Measurements from ENCODE around the gene GNPNAT1. TPM values are rescaled to one million over a fixed set of nuclear protein-coding genes. Genes with fewer than 3 reads are reported as not detected.

The GNPNAT1 gene
- total and polyA plus RNA-seq, 2 experiments from 2014 or later = 44.4 to 68.7 TPM

DNA sequence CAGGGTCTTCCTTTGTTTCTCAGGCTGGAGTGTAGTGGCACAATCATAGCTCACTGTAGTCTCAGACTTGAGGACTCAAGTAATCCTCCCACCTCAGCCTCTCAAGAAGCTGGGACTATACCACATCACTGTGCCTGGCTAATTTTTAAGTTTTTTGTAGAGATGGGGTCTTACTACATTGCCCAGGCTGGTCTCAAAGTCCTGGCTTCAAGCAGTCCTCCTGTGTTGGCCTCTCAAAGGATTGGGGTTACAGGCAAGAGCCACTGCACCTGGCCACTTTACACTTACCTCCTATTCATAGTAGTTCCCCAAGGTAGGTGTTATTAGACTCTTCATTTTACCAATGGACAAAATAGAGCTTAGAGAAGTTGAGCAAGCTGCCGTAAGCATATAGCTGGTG lies 32.3 kb downstream of the GNPNAT1 start (continued):
- TF ChIP-seq, protein P1, sequence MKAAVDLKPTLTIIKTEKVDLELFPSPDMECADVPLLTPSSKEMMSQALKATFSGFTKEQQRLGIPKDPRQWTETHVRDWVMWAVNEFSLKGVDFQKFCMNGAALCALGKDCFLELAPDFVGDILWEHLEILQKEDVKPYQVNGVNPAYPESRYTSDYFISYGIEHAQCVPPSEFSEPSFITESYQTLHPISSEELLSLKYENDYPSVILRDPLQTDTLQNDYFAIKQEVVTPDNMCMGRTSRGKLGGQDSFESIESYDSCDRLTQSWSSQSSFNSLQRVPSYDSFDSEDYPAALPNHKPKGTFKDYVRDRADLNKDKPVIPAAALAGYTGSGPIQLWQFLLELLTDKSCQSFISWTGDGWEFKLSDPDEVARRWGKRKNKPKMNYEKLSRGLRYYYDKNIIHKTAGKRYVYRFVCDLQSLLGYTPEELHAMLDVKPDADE (IDR thresholded peaks at IDR 0.05) = no peak

DNA sequence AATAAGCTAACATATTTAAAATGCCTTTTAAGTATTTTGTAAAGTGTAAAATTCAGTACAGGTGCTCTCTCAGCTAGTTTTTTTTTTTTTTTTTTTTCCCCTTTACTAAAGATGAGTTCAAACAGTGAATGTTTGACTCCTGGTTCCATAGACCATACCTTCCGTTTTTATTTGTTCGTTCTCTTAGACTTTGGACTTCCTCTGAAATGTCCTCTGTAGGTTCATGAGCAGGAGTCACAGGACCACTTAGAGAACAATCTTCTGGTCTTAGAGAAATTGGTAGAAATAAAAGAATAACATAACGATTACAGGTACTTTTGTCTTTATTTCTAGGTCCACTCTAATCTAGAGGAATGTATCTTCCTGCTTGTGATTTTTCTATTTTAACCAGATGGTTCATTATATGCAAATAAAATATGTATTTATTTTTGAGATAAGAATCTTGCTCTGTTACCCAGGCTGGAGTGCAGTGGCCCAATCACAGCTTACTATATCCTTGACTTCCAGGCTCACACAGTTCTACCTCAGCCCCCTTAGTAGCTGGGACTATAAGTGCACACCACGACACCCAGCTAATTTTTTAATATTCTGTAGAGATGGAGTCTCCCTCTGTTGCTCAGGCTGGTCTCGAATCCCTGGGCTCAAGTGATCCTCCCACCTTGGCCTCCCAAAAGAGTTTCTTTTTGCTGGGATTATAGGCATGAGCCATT lies 35.6 kb downstream of the GNPNAT1 start:
- Histone ChIP-seq H4K20me1 (replicated peaks; ENCODE audit: insufficient read depth) (no peaks in the 10 kb centered on the region), H3K4me1 (ENCODE audit: insufficient read depth) (no peaks in the 10 kb centered on the region), H3F3A (replicated peaks; ENCODE audit: low read depth) (no peaks in the 10 kb centered on the region), H3K4me3 (no peak overlapping the region), H3K27ac (ENCODE audit: low read depth) (0 out of 2 replicates have a peak overlapping the region, but pooled peaks have one; percentile 20), H3K79me2 (replicated peaks; ENCODE audit: insufficient read depth) (no peaks in the 10 kb centered on the region), H3K27me3 (ENCODE audit: insufficient read depth) (no peaks in the 10 kb centered on the region), H3K4me2 (no peak overlapping the region), H3K36me3 (ENCODE audit: insufficient read depth) (peaks cover 13% of the 10 kb centered on the region), H3K9me2 (ENCODE audit: insufficient read depth) (no peaks in the 10 kb centered on the region), H2AFZ (no peak overlapping the region)
- no peak overlapping the region for H3K4me3 Mint-ChIP-seq
- no peak overlapping the region for H3K27ac Mint-ChIP-seq
- no peak for DNase-seq (ENCODE audit: low spot score)
- no peaks in the 10 kb centered on the region for H3K4me1 Mint-ChIP-seq
- no peak for ATAC-seq
- H3K27me3 Mint-ChIP-seq (ENCODE audit: insufficient read depth, low read depth, poor library complexity) = peaks cover 2% of the 10 kb centered on the region
- H3K9me3 Mint-ChIP-seq = no peaks in the 10 kb centered on the region
- H3K36me3 Mint-ChIP-seq (ENCODE audit: low read depth) = peaks cover 27% of the 10 kb centered on the region; the same call in 2 of the 3 replicates
- TF ChIP-seq JUNB (IDR thresholded peaks at IDR 0.05; ENCODE audit: unreplicated experiment) (no peak), CREB1 (CRISPR knock-in tag; IDR thresholded peaks at IDR 0.05; ENCODE audit: low read depth) (no peak), EZH2phosphoT487 (IDR thresholded peaks at IDR 0.05; ENCODE audit: unreplicated experiment) (no peak), EZH2 (IDR thresholded peaks at IDR 0.05; ENCODE audit: low read depth, unreplicated experiment) (no peak), NANOG (IDR thresholded peaks at IDR 0.05; ENCODE audit: borderline replicate concordance) (no peak), ZNF114 (CRISPR knock-in tag; IDR thresholded peaks at IDR 0.05) (no peak)
- TF ChIP-seq, protein P2, sequence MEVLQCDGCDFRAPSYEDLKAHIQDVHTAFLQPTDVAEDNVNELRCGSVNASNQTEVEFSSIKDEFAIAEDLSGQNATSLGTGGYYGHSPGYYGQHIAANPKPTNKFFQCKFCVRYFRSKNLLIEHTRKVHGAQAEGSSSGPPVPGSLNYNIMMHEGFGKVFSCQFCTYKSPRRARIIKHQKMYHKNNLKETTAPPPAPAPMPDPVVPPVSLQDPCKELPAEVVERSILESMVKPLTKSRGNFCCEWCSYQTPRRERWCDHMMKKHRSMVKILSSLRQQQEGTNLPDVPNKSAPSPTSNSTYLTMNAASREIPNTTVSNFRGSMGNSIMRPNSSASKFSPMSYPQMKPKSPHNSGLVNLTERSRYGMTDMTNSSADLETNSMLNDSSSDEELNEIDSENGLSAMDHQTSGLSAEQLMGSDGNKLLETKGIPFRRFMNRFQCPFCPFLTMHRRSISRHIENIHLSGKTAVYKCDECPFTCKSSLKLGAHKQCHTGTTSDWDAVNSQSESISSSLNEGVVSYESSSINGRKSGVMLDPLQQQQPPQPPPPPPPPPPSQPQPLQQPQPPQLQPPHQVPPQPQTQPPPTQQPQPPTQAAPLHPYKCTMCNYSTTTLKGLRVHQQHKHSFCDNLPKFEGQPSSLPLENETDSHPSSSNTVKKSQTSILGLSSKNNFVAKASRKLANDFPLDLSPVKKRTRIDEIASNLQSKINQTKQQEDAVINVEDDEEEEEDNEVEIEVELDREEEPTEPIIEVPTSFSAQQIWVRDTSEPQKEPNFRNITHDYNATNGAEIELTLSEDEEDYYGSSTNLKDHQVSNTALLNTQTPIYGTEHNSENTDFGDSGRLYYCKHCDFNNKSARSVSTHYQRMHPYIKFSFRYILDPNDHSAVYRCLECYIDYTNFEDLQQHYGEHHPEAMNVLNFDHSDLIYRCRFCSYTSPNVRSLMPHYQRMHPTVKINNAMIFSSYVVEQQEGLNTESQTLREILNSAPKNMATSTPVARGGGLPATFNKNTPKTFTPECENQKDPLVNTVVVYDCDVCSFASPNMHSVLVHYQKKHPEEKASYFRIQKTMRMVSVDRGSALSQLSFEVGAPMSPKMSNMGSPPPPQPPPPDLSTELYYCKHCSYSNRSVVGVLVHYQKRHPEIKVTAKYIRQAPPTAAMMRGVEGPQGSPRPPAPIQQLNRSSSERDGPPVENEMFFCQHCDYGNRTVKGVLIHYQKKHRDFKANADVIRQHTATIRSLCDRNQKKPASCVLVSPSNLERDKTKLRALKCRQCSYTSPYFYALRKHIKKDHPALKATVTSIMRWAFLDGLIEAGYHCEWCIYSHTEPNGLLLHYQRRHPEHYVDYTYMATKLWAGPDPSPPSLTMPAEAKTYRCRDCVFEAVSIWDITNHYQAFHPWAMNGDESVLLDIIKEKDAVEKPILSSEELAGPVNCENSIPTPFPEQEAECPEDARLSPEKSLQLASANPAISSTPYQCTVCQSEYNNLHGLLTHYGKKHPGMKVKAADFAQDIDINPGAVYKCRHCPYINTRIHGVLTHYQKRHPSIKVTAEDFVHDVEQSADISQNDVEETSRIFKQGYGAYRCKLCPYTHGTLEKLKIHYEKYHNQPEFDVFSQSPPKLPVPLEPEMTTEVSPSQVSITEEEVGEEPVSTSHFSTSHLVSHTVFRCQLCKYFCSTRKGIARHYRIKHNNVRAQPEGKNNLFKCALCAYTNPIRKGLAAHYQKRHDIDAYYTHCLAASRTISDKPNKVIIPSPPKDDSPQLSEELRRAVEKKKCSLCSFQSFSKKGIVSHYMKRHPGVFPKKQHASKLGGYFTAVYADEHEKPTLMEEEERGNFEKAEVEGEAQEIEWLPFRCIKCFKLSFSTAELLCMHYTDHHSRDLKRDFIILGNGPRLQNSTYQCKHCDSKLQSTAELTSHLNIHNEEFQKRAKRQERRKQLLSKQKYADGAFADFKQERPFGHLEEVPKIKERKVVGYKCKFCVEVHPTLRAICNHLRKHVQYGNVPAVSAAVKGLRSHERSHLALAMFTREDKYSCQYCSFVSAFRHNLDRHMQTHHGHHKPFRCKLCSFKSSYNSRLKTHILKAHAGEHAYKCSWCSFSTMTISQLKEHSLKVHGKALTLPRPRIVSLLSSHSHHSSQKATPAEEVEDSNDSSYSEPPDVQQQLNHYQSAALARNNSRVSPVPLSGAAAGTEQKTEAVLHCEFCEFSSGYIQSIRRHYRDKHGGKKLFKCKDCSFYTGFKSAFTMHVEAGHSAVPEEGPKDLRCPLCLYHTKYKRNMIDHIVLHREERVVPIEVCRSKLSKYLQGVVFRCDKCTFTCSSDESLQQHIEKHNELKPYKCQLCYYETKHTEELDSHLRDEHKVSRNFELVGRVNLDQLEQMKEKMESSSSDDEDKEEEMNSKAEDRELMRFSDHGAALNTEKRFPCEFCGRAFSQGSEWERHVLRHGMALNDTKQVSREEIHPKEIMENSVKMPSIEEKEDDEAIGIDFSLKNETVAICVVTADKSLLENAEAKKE (CRISPR knock-in tag; IDR thresholded peaks at IDR 0.05) = no peak
- TF ChIP-seq, protein P3, sequence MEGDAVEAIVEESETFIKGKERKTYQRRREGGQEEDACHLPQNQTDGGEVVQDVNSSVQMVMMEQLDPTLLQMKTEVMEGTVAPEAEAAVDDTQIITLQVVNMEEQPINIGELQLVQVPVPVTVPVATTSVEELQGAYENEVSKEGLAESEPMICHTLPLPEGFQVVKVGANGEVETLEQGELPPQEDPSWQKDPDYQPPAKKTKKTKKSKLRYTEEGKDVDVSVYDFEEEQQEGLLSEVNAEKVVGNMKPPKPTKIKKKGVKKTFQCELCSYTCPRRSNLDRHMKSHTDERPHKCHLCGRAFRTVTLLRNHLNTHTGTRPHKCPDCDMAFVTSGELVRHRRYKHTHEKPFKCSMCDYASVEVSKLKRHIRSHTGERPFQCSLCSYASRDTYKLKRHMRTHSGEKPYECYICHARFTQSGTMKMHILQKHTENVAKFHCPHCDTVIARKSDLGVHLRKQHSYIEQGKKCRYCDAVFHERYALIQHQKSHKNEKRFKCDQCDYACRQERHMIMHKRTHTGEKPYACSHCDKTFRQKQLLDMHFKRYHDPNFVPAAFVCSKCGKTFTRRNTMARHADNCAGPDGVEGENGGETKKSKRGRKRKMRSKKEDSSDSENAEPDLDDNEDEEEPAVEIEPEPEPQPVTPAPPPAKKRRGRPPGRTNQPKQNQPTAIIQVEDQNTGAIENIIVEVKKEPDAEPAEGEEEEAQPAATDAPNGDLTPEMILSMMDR (conservative IDR thresholded peaks at IDR 0.05; ENCODE audit: low read depth in 2 of 2) = no peak
- TF ChIP-seq, protein P1 (IDR thresholded peaks at IDR 0.05) = no peak
- TF ChIP-seq, protein P4, sequence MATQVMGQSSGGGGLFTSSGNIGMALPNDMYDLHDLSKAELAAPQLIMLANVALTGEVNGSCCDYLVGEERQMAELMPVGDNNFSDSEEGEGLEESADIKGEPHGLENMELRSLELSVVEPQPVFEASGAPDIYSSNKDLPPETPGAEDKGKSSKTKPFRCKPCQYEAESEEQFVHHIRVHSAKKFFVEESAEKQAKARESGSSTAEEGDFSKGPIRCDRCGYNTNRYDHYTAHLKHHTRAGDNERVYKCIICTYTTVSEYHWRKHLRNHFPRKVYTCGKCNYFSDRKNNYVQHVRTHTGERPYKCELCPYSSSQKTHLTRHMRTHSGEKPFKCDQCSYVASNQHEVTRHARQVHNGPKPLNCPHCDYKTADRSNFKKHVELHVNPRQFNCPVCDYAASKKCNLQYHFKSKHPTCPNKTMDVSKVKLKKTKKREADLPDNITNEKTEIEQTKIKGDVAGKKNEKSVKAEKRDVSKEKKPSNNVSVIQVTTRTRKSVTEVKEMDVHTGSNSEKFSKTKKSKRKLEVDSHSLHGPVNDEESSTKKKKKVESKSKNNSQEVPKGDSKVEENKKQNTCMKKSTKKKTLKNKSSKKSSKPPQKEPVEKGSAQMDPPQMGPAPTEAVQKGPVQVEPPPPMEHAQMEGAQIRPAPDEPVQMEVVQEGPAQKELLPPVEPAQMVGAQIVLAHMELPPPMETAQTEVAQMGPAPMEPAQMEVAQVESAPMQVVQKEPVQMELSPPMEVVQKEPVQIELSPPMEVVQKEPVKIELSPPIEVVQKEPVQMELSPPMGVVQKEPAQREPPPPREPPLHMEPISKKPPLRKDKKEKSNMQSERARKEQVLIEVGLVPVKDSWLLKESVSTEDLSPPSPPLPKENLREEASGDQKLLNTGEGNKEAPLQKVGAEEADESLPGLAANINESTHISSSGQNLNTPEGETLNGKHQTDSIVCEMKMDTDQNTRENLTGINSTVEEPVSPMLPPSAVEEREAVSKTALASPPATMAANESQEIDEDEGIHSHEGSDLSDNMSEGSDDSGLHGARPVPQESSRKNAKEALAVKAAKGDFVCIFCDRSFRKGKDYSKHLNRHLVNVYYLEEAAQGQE (IDR thresholded peaks at IDR 0.05; ENCODE audit: unreplicated experiment) = no peak
